H9 (cell line): ENCODE measurements around the gene ADGB. TPM values are rescaled to one million over a fixed set of nuclear protein-coding genes. Genes with fewer than 3 reads are reported as not detected.
"Not testable (repeated sequence)": the region's sequence is repeated elsewhere in the genome, so short reads cannot be mapped to it uniquely, and the experiment has no call there.

Source experiments
- DNase-seq: peaks from one replicate; pipeline ENCODE4 v3.0.0-alpha.2; 2017
- H2AFZ ChIP-seq: one replicate; pipeline ENCODE4 v1.6.1; 2013; ENCODE audit warnings: mild to moderate bottlenecking, low read length, control low read depth, moderate library complexity
- H2AK5ac ChIP-seq: 2 replicates; pipeline ENCODE4 v1.6.1; 2013; ENCODE audit warnings: low read length, control low read depth, mixed read lengths; ENCODE audit not compliant: insufficient read length
- H2BK120ac ChIP-seq: one replicate; pipeline ENCODE4 v1.6.1; 2013; ENCODE audit warnings: low read depth, mild to moderate bottlenecking, low read length, control low read depth, inconsistent platforms; ENCODE audit not compliant: poor library complexity, severe bottlenecking
- H2BK12ac ChIP-seq: 2 replicates; pipeline ENCODE4 v1.6.1; 2013; ENCODE audit warnings: low read length, control low read depth, mixed read lengths, low read depth; ENCODE audit not compliant: insufficient read length
- H2BK15ac ChIP-seq: 2 replicates; pipeline ENCODE4 v1.6.1; 2013; ENCODE audit warnings: low read depth, low read length, control low read depth
- H2BK20ac ChIP-seq: one replicate; pipeline ENCODE4 v1.6.1; 2013; ENCODE audit warnings: low read depth, mild to moderate bottlenecking, low read length, control low read depth, inconsistent platforms; ENCODE audit not compliant: poor library complexity, severe bottlenecking
- H2BK5ac ChIP-seq: 2 replicates; pipeline ENCODE4 v1.6.1; 2013; ENCODE audit warnings: low read length, control low read depth, mixed read lengths; ENCODE audit not compliant: insufficient read length
- H3K14ac ChIP-seq: 2 replicates; pipeline ENCODE4 v1.6.1; 2013; ENCODE audit warnings: low read length, control low read depth; ENCODE audit not compliant: insufficient read depth
- H3K18ac ChIP-seq: 2 replicates; pipeline ENCODE4 v1.6.1; 2013; ENCODE audit warnings: low read depth, mild to moderate bottlenecking, mixed read lengths, low read length, control low read depth; ENCODE audit not compliant: insufficient read length
- H3K23ac ChIP-seq: 2 replicates; pipeline ENCODE4 v1.6.1; 2013; ENCODE audit warnings: low read length, control low read depth, mixed read lengths, low read depth; ENCODE audit not compliant: insufficient read length
- H3K23me2 ChIP-seq: 2 replicates; pipeline ENCODE4 v1.6.1; 2013; ENCODE audit warnings: low read depth, mild to moderate bottlenecking, mixed read lengths, low read length, control low read depth; ENCODE audit not compliant: insufficient read length, poor library complexity, severe bottlenecking
- H3K27ac ChIP-seq: 2 replicates; pipeline ENCODE4 v1.5.1; 2013; ENCODE audit warnings: low read length, control low read depth, mixed read lengths, low read depth; ENCODE audit not compliant: insufficient read length
- H3K27me3 ChIP-seq: 2 replicates; pipeline ENCODE4 v1.6.1; 2013; ENCODE audit warnings: low read length, control low read depth, inconsistent platforms; ENCODE audit not compliant: insufficient read depth
- H3K4ac ChIP-seq: 2 replicates; pipeline ENCODE4 v1.6.1; 2013; ENCODE audit warnings: low read depth, mild to moderate bottlenecking, control low read depth, inconsistent platforms, low read length, moderate library complexity
- H3K4me1 ChIP-seq: 2 replicates; pipeline ENCODE4 v1.6.1; 2013; ENCODE audit warnings: low read length, control low read depth, inconsistent platforms; ENCODE audit not compliant: insufficient read depth
- H3K4me2 ChIP-seq: 2 replicates; pipeline ENCODE4 v1.6.1; 2013; ENCODE audit warnings: low read length, control low read depth, mixed read lengths; ENCODE audit not compliant: insufficient read length, insufficient read depth
- H3K56ac ChIP-seq: 2 replicates; pipeline ENCODE4 v1.6.1; 2013; ENCODE audit warnings: low read depth, mild to moderate bottlenecking, mixed read lengths, low read length, control low read depth; ENCODE audit not compliant: insufficient read length
- H3K79me1 ChIP-seq: 2 replicates; pipeline ENCODE4 v1.6.1; 2013; ENCODE audit warnings: low read depth, mild to moderate bottlenecking, moderate library complexity, low read length, control low read depth, inconsistent platforms; ENCODE audit not compliant: insufficient read depth, poor library complexity, severe bottlenecking
- H3K79me2 ChIP-seq: 2 replicates; pipeline ENCODE4 v1.6.1; 2013; ENCODE audit warnings: low read length, control low read depth, inconsistent platforms; ENCODE audit not compliant: insufficient read depth
- H3K9ac ChIP-seq: 2 replicates; pipeline ENCODE4 v1.6.1; 2013; ENCODE audit warnings: low read length, control low read depth, mixed read lengths; ENCODE audit not compliant: insufficient read length; ENCODE audit errors: extremely low read depth
- H3K9me3 ChIP-seq: one replicate; pipeline ENCODE4 v1.6.1; 2013; ENCODE audit warnings: low read depth, low read length, inconsistent platforms; ENCODE audit not compliant: control insufficient read depth
- H3T11ph ChIP-seq: one replicate; pipeline ENCODE4 v1.6.1; 2013; ENCODE audit warnings: mild to moderate bottlenecking, low read length, control low read depth, inconsistent platforms
- H4K20me1 ChIP-seq: one replicate; pipeline ENCODE4 v1.6.1; 2013; ENCODE audit not compliant: control insufficient read depth, insufficient read length, insufficient read depth
- H4K5ac ChIP-seq: 2 replicates; pipeline ENCODE4 v1.6.1; 2013; ENCODE audit warnings: low read depth, mild to moderate bottlenecking, mixed read lengths, low read length, control low read depth; ENCODE audit not compliant: insufficient read length
- H4K8ac ChIP-seq: replicated peaks from 2 replicates; pipeline ENCODE4 v1.6.1; 2013; ENCODE audit warnings: low read length, control low read depth, mixed read lengths, low read depth; ENCODE audit not compliant: insufficient read length
- H4K91ac ChIP-seq: 2 replicates; pipeline ENCODE4 v1.6.1; 2013; ENCODE audit warnings: low read depth, mild to moderate bottlenecking, moderate library complexity, mixed read lengths, low read length, control low read depth; ENCODE audit not compliant: insufficient read length
- H3K27ac Mint-ChIP-seq, 3 experiments: 2 replicates in 2 of 3; 3 replicates in 1 of 3; pipeline ENCODE4 v1.8.0; 2020 to 2021; ENCODE audit warnings: mixed read lengths in 3 of 3, mild to moderate bottlenecking in 1 of 3, moderate library complexity in 1 of 3
- H3K27me3 Mint-ChIP-seq: 2 replicates; pipeline ENCODE4 v1.8.0; 2021; ENCODE audit warnings: low read depth, mild to moderate bottlenecking, moderate library complexity, mixed read lengths
- H3K36me3 Mint-ChIP-seq, 3 experiments: 2 replicates in 2 of 3; 3 replicates in 1 of 3; pipeline ENCODE4 v1.8.0; 2020 to 2021; ENCODE audit warnings: low read depth in 3 of 3, mixed read lengths in 3 of 3; ENCODE audit not compliant: insufficient read depth in 1 of 3
- H3K4me1 Mint-ChIP-seq, 2 experiments: 2 replicates each; pipeline ENCODE4 v1.8.0; 2020; ENCODE audit warnings: mixed read lengths in 2 of 2
- H3K4me3 Mint-ChIP-seq, 2 experiments: 2 replicates in 1 of 2; 3 replicates in 1 of 2; pipeline ENCODE4 v1.8.0; 2020 to 2021; ENCODE audit warnings: mild to moderate bottlenecking in 2 of 2, mixed read lengths in 2 of 2, moderate library complexity in 1 of 2
- H3K9me3 Mint-ChIP-seq, 2 experiments: 2 replicates in 1 of 2; 3 replicates in 1 of 2; pipeline ENCODE4 v1.8.0; 2020; ENCODE audit warnings: mild to moderate bottlenecking in 2 of 2, mixed read lengths in 2 of 2, moderate library complexity in 1 of 2
- WGBS: extraction: QIAGEN DNeasy Blood & Tissue Kit; methylation state at CpG from one replicate; pipeline ENCODE4 v1.1.7; 2013; ENCODE audit warnings: missing lambda C conversion rate, low lambda C conversion rate, mixed read lengths; ENCODE audit not compliant: insufficient read length; ENCODE audit errors: extremely low coverage; 5-methylcytosine and 5-hydroxymethylcytosine counted together
- total RNA-seq: library from RNA; stranded (reverse); gene quantifications from 2 replicates; pipeline ENCODE4 v1.2.1, GENCODE V29; 2021

The ADGB gene
- total RNA-seq, 1 experiment from 2014 or later: not detected

DNA sequence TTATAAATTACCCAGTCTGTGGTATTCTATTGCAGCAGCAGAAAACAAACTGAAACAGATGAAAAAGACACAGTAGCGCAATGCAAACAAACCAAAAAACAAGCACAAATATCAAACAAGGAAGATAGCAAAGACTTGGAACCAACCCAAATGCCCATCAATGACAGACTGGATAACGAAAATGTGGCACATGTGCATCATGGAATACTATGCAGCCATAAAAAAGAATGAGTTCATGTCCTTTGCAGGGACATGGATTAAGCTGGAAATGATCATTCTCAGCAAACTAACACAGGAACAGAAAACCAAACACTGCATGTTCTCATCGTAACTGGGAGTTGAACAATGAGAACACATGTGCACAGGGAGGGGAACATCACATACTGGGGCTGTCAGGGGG is 30.2 kb upstream of the ADGB start:
- H3K4me2 ChIP-seq, H3K23me2 ChIP-seq, H4K91ac ChIP-seq, H3K9ac ChIP-seq, H2BK20ac ChIP-seq, H3K36me3 Mint-ChIP-seq, H3K27me3 Mint-ChIP-seq, H2AK5ac ChIP-seq, H3K27ac ChIP-seq, H3T11ph ChIP-seq, H3K9me3 ChIP-seq, H4K8ac ChIP-seq, H2BK5ac ChIP-seq, H3K4me3 Mint-ChIP-seq, H3K18ac ChIP-seq, H3K56ac ChIP-seq, H3K79me2 ChIP-seq, H3K4me1 ChIP-seq, H2BK12ac ChIP-seq, H3K23ac ChIP-seq, H3K4me1 Mint-ChIP-seq, DNase-seq, H3K14ac ChIP-seq, H3K27me3 ChIP-seq, H4K20me1 ChIP-seq, H3K4ac ChIP-seq, H2AFZ ChIP-seq, H3K9me3 Mint-ChIP-seq, H2BK15ac ChIP-seq, H2BK120ac ChIP-seq, H4K5ac ChIP-seq, H3K79me1 ChIP-seq, H3K27ac Mint-ChIP-seq: not testable (repeated sequence)
- WGBS: no CpG with 5 or more reads among the region's 3 CpGs
